PC-9 (cell line): ENCODE results near the gene ARHGEF7. TPM values are rescaled to one million over a fixed set of nuclear protein-coding genes. Genes with fewer than 3 reads are reported as not detected.

Experiments
- BruUV-seq: library from RNA; stranded (reverse); fragments of 400-500 nt; replicated peaks from 2 replicates; lab custom pipeline; 2021; lab: Mats Ljungman, UMichigan
- CTCF ChIA-PET: fragments of 300-600 bp; sonication (Branson Sonifier 250); formaldehyde crosslinking; loops from one replicate; lab custom pipeline; 2022; ENCODE audit warnings: antibody characterized with exemption; lab: Charles Lee
- POLR2A ChIA-PET: fragments of 300-600 bp; sonication (Branson Sonifier 250); formaldehyde crosslinking; loops from one replicate; lab custom pipeline; 2022; ENCODE audit warnings: antibody characterized with exemption; ENCODE audit not compliant: unreplicated experiment; lab: Charles Lee
- DNase-seq, 2 experiments: peaks; one replicate each; pipeline versions ENCODE4 v3.0.0 to v3.0.0-alpha.2; 2015 to 2022; ENCODE audit warnings: mixed read lengths in 1 of 2
- H2AFZ ChIP-seq: fragments of 200-600 bp; sonication (generic); 2 replicates; pipeline ENCODE4 v1.8.1; 2017; ENCODE audit warnings: antibody characterized with exemption
- H3F3A ChIP-seq: fragments of 200-600 bp; sonication (generic); 2 replicates; pipeline ENCODE4 v1.8.1; 2017; ENCODE audit warnings: antibody characterized with exemption, mild to moderate bottlenecking, low read depth; ENCODE audit not compliant: insufficient read depth
- H3K27ac ChIP-seq: fragments of 200-600 bp; sonication (generic); 2 replicates; pipeline ENCODE4 v1.6.1; 2016; ENCODE audit warnings: mixed run types
- H3K27me3 ChIP-seq: fragments of 200-600 bp; sonication (generic); 2 replicates; pipeline ENCODE4 v1.6.1; 2016; ENCODE audit warnings: low read depth, mixed run types; ENCODE audit not compliant: insufficient read depth
- H3K36me3 ChIP-seq: fragments of 200-600 bp; sonication (generic); 2 replicates; pipeline ENCODE4 v1.6.1; 2016; ENCODE audit warnings: low read depth, mixed run types
- H3K4me1 ChIP-seq: fragments of 200-600 bp; sonication (generic); replicated peaks from 2 replicates; pipeline ENCODE4 v1.6.1; 2016; ENCODE audit warnings: mixed run types; ENCODE audit not compliant: insufficient read depth
- H3K4me2 ChIP-seq: fragments of 200-600 bp; sonication (generic); 2 replicates; pipeline ENCODE4 v1.6.1; 2017; ENCODE audit warnings: mixed run types
- H3K4me3 ChIP-seq: fragments of 200-600 bp; sonication (generic); 2 replicates; pipeline ENCODE4 v1.6.1; 2016; ENCODE audit warnings: mixed run types
- H3K79me2 ChIP-seq: fragments of 200-600 bp; sonication (generic); 2 replicates; pipeline ENCODE4 v1.6.1; 2017; ENCODE audit warnings: low read depth, mixed run types
- H3K9me2 ChIP-seq: fragments of 200-600 bp; sonication (generic); 2 replicates; pipeline ENCODE4 v1.8.1; 2017; ENCODE audit warnings: mild to moderate bottlenecking; ENCODE audit not compliant: insufficient read depth
- H3K9me3 ChIP-seq: fragments of 200-600 bp; sonication (generic); 2 replicates; pipeline ENCODE4 v1.8.1; 2016; ENCODE audit warnings: low read depth; ENCODE audit not compliant: insufficient read depth
- H4K20me1 ChIP-seq: fragments of 200-600 bp; sonication (generic); 2 replicates; pipeline ENCODE4 v1.8.1; 2017; ENCODE audit not compliant: insufficient read depth
- EZH2 ChIP-seq: fragments of 200-600 bp; sonication (generic); IDR thresholded peaks from 2 replicates; pipeline ENCODE4 v1.8.0; 2017; ENCODE audit warnings: antibody characterized with exemption, low read depth
- intact Hi-C: fragments of 100-400 bp; cut with micrococcal nuclease; formaldehyde crosslinking; loops from one replicate; pipeline ENCODE4 v1.10.0; 2022; ENCODE audit not compliant: unreplicated experiment
- total RNA-seq: library from RNA; stranded (reverse); gene quantifications from 2 replicates; pipeline ENCODE4 v1.2.3, GENCODE V29; 2021
- TF ChIP-seq, protein P1 (sequence below): fragments of 200-600 bp; sonication (generic); conservative IDR thresholded peaks from 2 replicates; pipeline ENCODE4 v1.6.1; 2017; ENCODE audit warnings: mixed run types, antibody characterized with exemption, mild to moderate bottlenecking, moderate library complexity

ARHGEF7 gene
- total RNA-seq, 1 experiment from 2014 or later = 37.0 TPM

DNA sequence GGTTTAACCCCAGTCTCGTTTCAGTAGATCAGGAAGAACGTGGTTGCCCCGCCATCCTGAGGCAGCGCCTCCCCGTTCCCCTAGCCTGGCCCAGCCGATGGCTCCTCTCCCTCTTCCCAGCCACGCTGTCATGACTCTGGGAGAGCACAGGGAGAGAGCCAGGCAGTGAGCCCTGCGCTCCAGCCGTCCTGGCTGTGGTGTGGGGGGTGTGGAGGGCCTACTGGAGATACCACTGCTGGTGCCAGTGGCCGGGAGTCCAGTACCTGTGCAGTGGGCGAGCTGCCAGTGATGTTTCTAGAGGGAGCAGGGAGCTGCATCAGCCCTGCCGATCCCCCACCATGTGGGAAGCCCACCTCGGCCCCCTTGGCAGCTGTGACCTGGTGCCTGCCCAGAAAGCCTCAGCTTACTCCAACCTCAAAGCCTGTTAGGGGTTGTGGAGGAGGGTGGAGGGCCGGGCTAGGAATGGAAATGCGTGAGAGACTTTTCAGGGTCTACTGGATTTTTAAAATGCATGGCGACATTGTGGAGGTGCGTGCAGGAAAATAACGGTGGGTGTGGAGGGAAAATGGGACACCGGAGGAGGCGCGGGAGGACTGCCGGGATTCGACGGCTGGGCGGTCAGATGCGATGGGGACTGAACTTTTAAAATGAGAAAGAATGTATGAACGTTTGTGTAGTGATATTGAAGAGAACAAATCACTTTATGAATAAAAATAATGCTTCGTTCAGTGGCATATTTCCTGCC, 210.2 kb downstream of the ARHGEF7 start:
- no peaks in the 10 kb centered on the region for H3K9me2 ChIP-seq
- H3K4me2 ChIP-seq = no peak overlapping the region
- no peaks in the 10 kb centered on the region for H4K20me1 ChIP-seq
- H3K27me3 ChIP-seq = peaks cover 73% of the 10 kb centered on the region
- BruUV-seq = no TSS peak
- no peaks in the 10 kb centered on the region for H3K36me3 ChIP-seq
- no peak for DNase-seq
- H2AFZ ChIP-seq = no peak overlapping the region
- H3K9me3 ChIP-seq = no peaks in the 10 kb centered on the region
- no peak overlapping the region for H3K4me3 ChIP-seq
- no peak for TF ChIP-seq EZH2
- TF ChIP-seq, protein P1, sequence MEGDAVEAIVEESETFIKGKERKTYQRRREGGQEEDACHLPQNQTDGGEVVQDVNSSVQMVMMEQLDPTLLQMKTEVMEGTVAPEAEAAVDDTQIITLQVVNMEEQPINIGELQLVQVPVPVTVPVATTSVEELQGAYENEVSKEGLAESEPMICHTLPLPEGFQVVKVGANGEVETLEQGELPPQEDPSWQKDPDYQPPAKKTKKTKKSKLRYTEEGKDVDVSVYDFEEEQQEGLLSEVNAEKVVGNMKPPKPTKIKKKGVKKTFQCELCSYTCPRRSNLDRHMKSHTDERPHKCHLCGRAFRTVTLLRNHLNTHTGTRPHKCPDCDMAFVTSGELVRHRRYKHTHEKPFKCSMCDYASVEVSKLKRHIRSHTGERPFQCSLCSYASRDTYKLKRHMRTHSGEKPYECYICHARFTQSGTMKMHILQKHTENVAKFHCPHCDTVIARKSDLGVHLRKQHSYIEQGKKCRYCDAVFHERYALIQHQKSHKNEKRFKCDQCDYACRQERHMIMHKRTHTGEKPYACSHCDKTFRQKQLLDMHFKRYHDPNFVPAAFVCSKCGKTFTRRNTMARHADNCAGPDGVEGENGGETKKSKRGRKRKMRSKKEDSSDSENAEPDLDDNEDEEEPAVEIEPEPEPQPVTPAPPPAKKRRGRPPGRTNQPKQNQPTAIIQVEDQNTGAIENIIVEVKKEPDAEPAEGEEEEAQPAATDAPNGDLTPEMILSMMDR = no peak
- intact Hi-C loops = no loop called here
- ChIA-PET POLR2A (no interaction called here), CTCF (no interaction called here)
- H3K4me1 ChIP-seq = no peaks in the 10 kb centered on the region
- H3K79me2 ChIP-seq = no peaks in the 10 kb centered on the region
- H3F3A ChIP-seq = no peaks in the 10 kb centered on the region
- H3K27ac ChIP-seq = no peak overlapping the region

DNA sequence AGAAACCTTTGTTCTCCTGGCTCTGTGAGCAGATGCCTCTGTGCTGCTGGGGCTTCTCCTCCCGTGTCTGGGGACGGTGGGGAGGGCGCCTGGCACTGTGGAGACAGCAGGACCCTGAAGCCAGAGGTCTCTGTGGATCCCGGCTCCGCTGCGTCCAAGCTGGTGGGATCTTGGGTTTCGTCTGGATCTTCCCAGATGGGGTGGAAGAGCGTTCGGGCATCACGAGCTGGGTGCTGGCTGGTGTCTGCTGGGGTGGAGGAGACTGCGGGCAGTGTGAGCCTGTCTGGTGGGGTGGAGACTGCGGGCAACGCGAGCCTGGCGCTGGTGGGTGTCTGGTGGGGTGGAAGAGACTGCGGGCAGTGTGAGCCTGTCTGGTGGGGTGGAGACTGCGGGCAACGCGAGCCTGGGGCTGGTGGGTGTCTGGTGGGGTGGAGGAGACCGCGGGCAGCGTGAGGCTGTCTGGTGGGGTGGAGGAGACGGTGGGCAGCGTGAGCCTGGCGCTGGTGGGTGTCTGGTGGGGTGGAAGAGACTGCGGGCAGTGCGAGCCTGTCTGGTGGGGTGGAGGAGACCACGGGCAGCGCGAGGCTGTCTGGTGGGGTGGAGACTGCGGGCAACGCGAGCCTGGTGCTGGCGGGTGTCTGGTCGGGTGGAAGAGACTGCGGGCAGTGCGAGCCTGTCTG, 211.0 kb downstream of the ARHGEF7 start:
- CTCF ChIA-PET = no interaction called here
- DNase-seq = no peak
- H3K27me3 ChIP-seq = peaks cover 80% of the 10 kb centered on the region
- no peaks in the 10 kb centered on the region for H3K9me3 ChIP-seq
- no peaks in the 10 kb centered on the region for H3F3A ChIP-seq
- intact Hi-C loops = no loop called here
- no peaks in the 10 kb centered on the region for H3K36me3 ChIP-seq
- no peak overlapping the region for H3K4me2 ChIP-seq
- H3K4me3 ChIP-seq = no peak overlapping the region
- no peaks in the 10 kb centered on the region for H3K79me2 ChIP-seq
- no peak overlapping the region for H2AFZ ChIP-seq
- H3K9me2 ChIP-seq = no peaks in the 10 kb centered on the region
- H4K20me1 ChIP-seq = no peaks in the 10 kb centered on the region
- POLR2A ChIA-PET = no interaction called here
- H3K27ac ChIP-seq = no peak overlapping the region
- TF ChIP-seq, protein P1 = no peak
- no peak for TF ChIP-seq EZH2
- BruUV-seq = no TSS peak
- H3K4me1 ChIP-seq = no peaks in the 10 kb centered on the region

DNA sequence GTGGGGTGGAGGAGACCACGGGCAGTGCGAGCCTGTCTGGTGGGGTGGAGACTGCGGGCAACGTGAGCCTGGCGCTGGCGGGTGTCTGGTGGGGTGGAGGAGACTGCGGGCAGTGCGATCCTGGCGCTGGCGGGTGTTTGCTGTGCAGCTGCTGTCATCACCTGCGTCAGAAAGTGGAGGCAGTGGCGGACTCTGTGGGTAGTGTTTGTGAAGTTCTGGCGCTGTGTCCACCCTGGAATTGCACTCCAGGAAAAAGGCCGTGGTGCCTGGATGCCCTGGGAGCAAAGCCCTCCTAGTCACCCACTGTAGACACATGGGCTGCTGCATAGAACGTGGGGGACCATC, 211.5 kb downstream of the ARHGEF7 start:
- no peaks in the 10 kb centered on the region for H3K9me2 ChIP-seq
- no peaks in the 10 kb centered on the region for H3K36me3 ChIP-seq
- POLR2A ChIA-PET = no interaction called here
- H4K20me1 ChIP-seq = no peaks in the 10 kb centered on the region
- H2AFZ ChIP-seq = no peak overlapping the region
- no peaks in the 10 kb centered on the region for H3K4me1 ChIP-seq
- intact Hi-C loops = no loop called here
- H3K9me3 ChIP-seq = no peaks in the 10 kb centered on the region
- H3K79me2 ChIP-seq = no peaks in the 10 kb centered on the region
- DNase-seq = no peak
- TF ChIP-seq, protein P1 = no peak
- TF ChIP-seq EZH2 = no peak
- H3F3A ChIP-seq = no peaks in the 10 kb centered on the region
- H3K4me2 ChIP-seq = no peak overlapping the region
- no peak overlapping the region for H3K4me3 ChIP-seq
- no peak overlapping the region for H3K27ac ChIP-seq
- BruUV-seq = no TSS peak
- CTCF ChIA-PET = no interaction called here
- peaks cover 86% of the 10 kb centered on the region for H3K27me3 ChIP-seq
